Renal cortical epithelial cell (primary cell): ENCODE data around the gene ACO2. TPM values are rescaled to one million over a fixed set of nuclear protein-coding genes. Genes with fewer than 3 reads are reported as not detected.

Experiments used
- DNase-seq: peaks from one replicate; pipeline ENCODE4 v3.0.0-alpha.2; 2011; ENCODE audit warnings: low read depth
- total RNA-seq: library from RNA; depleted of rRNA; stranded (reverse); fragments of >200 nt; gene quantifications from 2 replicates; pipeline ENCODE4 v1.2.3, GENCODE V29; 2014

The ACO2 gene
- total RNA-seq, 1 donor from 2014 or later, result 141 TPM

DNA sequence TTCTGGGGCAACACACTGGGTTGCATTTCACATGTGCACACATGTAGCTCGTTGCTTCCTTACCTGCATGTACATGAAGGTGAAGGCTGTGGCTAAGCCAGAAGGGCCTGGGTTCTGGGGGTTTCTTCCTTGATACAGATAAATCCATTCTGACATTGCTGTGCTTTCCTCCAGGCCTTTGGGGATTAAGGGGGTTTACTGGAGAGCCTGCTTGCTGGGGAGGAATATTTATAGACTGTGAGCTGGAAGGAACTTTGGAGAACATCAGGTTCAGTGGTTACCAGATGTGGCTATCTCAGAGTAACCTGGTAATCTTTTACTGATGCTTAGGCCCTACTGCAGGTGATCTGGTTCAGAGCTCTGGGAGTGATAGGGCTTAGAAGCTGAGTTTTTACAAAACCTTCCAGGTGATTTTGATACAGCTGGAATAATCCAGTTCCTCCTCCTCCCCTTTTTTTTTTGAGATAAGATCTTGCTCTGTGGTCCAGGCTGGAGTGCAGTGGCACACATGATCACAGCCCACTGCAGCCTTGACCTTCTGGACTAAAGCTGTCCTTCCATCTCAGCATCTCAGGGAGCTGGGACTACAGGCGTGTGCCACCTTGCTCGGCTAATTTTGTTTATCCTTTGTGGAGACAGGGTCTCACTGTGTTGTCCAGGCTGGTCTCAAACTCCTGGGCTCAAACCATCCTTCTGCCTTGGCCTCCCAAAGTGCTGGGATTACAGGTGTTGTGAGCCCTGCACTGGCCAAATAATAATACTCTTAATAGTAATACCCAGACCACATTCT is 19.9 kb downstream of the ACO2 start:
- DNase-seq, result no peak

DNA sequence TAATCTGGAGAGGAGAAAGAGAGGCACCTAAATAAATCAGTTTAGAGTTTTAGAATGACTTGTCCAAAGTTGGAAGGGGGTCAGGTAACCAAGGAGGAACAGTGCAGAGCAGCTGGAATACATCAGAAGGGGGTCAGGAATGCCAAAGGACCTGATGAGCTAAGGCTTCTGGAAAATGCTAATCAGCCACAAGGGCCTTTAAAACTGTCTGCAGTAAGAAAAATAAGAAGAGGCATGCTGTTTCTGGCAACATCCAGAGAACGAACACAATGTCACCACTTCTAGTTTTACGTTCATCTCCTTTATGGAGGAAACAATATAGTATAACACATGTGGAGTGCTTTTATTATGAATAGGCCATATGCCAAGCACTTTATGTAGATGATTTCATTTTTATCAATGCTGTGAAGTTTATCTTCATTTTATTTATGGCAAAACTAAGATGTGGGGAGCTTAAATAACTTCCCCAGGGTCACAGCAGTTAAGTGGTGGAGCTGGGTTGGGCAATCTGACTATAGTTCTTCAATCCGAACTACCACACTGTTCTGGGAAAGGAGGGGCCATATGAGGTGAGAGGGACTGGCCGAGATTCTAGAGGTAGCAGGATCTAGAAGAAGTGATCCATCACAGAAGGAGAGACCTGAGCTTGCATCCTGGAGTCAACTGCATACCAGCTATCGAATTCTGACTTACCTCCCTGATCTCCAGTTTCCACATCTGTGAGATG is 22.6 kb downstream of the ACO2 start:
- no peak for DNase-seq

DNA sequence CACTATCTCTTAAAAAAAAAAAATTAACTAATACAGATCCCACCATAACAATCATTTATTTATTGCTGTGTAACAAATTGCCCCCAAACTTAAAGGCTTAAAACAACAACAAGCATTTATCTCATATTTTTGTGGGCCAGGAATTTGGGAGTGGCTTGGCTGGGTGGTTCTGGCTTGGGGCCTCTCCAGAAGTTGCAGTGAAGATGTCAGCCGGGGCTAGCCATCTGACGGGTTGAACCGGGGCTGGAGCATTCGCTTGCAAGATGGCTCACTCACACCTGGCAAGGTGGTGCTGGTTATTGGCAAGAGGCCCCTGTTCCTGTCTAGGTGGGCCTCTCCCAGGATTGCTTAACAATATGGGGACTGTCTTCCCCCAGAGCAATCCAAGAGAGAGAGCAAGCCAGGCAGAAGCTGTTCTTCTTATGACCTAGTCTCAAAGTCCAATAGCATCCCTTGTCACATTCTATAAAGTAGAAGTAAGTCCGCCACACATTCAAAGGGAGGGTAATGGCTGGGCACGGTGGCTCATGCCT is 29.5 kb downstream of the ACO2 start:
- DNase-seq, result no peak

DNA sequence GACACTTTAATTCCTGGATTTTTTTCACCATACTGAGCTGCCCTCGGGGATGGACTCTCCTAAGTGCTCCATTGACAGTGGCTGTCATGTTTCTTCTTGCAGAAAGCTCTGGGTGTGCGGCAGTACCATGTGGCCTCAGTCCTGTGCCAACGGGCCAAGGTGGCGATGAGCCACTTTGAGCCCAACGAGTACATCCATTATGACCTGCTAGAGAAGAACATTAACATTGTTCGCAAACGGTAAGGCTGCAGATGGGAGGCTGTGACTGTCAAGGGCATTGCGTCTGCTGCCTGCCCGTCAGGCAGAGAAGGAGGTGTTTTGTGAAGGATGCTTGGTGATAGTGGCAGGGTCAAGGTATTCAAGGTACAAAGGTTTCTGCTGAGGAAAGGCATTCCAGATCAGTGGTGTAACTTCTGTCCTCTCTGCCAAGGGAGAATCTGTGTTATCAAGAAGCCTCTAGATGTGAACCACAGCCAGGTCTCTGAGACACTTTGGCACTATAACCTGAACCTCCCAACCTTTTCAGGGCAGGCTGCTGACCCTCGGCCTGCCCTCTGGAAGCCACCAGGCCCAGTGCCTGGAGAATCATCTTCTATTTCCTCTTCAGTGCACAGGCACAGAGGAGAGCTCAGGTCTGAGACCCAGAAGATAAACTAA is 30.8 kb downstream of the ACO2 start:
- DNase-seq, result no peak

DNA sequence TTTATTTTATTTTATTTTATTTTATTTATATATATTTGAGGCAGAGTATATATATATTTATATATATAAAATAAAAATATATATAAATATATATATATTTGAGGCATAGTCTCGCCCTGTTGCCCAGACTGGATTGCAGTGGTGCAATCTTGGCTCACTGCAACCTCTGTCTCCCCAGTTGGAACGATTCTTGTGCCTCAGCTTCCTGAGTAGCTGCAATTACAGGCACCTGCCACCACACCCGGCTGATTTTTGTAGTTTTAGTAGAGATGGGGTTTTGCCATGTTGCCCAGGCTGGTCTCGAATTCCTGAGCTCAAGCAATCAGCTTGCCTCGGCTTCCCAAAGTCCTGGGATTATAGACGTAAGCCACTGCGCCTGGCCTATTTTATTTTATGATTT is 31.4 kb downstream of the ACO2 start:
- no peak for DNase-seq

DNA sequence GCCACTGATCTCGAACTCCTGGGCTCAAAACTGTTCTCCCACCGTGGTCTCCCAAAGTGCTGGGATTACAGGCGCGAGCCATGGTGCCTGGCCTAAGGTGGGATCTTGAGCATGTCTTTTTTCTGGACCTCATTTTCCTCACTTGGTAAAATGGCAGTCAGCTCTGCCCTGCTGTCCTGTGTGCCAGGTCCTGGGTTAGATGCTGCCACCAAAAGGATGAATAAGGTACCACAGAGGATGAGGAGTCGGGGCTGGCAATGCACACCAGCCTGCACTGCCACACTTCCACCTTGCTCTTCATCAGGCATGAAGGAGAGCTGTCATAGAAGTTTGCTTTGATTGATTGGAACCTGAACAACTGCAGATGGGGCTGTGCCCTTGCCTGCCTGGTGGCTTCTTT is 32.3 kb downstream of the ACO2 start:
- DNase-seq, result peak; percentile 30

DNA sequence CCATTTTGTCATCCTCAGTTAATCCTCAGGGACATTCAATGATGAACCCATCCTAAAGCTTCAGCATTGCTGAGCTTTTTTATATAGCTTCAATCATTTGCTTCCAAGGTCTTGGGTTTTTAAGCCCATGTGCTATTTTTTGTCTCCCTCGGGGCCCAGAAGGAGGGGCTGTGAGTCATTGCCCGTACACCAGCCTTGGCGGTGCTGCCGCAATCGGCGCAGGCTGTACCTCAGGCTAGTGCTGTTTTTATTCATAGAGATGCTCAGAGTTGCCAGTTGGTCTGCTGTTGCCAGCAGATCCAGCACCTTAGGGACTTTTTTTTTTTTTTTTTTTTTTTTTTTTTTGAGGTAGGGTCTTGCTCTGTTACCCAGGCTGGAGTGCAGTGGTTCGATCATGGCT is 35.5 kb downstream of the ACO2 start:
- DNase-seq, result no peak

DNA sequence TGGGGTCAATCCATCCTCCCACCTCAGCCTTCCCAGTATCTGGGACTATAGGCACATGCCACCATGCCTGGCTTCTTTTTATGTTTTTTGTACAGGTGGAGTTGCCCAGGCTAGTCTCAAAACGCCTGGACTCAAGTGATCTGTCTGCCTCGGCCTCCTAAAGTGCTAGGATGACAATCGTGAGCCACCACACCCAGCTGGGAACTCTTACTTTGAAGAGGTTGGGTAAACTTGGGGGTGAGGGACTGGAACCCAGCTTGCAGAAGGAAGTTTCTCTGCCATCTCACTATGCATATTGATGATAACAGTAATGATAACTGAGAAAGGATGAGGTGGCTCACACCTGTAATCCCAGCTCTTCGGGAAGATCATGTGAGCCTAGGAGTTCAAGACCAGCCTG is 35.9 kb downstream of the ACO2 start:
- no peak for DNase-seq

DNA sequence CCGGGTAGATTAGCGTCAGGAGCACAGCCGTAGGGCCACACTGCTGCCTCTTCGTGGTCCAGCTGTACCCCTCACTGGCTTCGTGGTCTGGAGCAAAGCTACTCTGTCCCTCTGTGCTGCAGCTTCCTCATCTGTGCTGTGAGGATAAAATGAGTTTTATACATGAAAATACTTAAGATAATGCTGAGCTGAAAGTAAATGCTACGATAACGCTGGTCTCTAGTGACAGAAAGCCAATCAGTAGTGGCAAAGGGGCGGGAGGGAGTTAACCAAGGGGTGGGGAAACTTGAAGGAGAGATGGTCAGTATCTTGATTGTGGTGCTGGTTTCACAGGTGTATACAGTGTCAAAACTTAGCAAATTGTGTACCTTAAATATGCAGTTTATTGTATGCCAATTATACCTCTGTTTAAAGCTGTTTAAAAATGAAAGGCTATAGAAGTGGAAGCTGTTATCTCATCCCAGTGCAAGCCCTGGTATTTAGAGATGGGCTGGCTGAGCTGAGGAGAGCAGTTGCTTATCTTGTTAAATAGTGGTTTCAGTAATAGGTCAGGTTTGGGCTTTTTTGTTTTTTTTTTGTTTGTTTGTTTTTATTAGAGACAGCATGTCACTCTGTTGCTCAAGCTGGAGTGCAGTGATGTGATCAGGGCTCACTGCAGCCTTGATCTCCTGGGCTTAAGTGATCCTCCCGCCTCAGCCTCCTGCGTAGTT is 36.7 kb downstream of the ACO2 start:
- no peak for DNase-seq

DNA sequence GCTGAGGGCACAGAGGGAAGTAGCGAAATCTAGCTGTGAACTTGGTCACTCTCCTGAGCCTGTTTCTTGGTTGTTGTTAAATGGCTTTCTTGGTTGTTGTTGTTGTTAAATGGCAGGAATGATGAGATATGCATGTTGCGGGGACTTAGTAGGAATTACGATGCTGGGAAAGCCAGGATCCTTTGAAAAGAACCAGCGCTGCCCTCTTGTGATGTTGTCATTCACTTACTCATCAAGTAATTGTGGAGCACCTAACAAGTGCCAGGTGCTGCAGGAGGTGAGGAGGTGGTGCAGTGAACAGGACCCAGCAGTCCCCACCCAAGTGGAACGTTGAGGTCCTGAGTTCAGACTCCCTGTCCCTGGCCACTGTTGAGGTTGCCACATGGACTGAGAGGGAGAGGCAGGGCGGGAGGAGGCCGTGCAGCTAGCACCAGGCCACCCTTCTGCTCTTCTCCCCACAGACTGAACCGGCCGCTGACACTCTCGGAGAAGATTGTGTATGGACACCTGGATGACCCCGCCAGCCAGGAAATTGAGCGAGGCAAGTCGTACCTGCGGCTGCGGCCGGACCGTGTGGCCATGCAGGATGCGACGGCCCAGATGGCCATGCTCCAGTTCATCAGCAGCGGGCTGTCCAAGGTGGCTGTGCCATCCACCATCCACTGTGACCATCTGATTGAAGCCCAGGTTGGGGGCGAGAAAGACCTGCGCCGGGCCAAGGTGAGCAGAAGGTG is 38.6 kb downstream of the ACO2 start:
- DNase-seq, result no peak

DNA sequence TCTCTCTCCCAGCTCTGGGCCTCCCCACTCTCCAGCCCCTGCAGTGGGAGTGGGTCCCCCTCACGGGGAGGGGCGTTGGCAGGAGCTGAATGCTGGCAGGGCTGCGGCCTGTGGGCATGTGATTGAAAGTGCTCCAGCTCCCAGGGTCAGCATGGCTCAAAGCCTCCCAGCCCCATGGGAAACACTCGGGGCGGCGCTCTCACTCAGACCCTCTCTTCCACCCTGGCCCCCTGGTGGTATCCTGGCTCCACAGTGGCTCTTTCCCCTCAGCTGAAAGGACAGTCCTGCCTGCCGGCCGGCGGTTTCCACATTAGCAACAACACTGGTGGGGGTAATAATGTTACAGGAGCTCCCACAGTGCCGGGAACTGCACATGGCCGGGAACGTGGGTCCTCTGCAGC is 39.9 kb downstream of the ACO2 start:
- no peak for DNase-seq

DNA sequence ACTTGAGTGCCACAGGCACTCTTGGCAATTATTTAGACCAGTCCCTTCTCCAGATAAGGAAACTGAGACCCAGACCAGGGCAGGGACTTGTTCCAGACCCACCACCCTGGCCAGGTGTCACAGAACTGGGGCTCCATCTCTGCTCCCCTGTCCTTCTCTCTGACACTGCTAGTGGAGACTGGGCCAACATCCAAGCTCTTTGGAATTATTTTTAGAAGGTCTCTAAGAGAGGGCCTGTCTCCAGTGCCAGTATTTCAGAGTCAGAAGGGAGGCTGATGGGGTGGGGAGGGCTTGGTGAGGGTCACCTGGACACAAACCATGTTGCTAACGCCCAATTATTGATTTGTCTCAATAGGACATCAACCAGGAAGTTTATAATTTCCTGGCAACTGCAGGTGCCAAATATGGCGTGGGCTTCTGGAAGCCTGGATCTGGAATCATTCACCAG is 42.6 kb downstream of the ACO2 start:
- no peak for DNase-seq

DNA sequence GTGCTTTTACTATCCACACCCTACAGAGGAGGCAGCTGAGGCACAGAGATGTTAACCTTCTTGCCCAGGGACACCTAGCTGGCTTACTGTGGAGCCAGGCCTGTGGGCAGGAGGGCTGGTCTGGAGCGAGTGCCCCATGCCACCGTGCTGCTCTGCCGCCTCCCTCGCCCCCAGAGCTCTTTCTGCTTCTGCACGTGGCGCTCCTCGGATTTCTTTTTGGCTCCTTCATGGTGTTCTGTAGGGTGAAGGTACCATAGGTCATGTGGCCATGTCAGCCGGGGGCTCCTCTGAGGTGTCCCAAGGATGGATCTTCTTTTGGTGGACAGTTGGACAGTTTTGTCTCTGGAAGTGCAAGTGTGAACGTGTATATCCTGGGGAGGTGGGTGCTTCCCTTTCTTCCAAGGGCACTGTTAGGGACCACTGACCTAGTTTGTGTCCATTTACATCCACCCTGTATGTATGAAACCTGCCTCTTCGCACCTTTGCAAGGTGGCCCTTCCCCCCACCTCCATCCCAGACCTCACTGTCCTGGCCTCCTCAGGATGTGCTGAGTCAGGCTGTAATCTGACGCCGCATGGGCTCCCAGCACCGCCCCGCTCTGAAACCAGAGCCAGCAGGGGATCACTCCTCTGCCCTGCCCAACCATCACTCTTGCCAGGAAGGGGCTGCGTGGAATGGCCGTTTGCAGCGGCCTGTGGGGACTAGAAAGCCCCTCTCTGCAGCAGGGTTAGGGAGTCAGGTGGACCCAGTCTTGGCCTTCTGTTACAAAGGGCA is 43.7 kb downstream of the ACO2 start:
- peak; percentile 58 for DNase-seq

DNA sequence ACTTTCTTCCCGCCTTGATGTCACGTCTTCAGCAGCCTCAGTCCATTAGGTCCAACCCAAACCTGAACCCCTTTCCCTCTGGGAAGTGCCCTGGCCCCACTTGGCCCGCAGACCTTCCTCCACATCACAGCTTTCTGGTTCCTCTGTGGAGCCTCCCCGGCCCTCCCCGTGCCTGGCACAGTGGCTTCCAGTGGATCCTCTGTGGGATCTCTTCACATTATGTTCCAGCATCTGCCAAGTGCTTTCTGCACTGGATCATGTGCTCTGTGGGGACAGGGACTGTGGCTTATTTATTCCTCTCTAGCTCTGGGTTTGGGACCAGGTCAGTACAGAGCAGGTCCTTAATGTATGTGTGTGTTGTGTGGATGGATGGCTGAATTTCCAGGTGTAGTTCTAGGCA is 44.5 kb downstream of the ACO2 start:
- DNase-seq, result no peak

DNA sequence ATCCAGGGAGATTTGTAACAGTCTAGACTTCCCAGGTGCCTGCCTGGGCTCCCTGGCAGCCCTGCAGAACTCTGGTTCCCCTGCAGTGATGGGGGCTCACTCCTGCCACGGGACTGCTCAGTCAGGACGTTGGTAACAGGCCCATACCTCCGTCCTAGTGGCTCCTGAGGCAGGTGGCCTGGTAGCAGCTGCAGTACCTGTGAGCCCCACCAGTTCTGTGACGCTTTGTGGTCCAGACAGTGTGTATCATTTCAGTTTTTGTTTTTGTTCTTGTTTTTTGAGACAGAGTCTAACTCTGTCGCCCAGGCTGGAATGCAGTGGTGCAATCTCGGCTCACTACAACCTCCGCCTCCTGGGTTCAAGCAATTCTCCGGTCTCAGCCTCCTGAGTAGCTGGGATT is 47.5 kb downstream of the ACO2 start:
- no peak for DNase-seq

DNA sequence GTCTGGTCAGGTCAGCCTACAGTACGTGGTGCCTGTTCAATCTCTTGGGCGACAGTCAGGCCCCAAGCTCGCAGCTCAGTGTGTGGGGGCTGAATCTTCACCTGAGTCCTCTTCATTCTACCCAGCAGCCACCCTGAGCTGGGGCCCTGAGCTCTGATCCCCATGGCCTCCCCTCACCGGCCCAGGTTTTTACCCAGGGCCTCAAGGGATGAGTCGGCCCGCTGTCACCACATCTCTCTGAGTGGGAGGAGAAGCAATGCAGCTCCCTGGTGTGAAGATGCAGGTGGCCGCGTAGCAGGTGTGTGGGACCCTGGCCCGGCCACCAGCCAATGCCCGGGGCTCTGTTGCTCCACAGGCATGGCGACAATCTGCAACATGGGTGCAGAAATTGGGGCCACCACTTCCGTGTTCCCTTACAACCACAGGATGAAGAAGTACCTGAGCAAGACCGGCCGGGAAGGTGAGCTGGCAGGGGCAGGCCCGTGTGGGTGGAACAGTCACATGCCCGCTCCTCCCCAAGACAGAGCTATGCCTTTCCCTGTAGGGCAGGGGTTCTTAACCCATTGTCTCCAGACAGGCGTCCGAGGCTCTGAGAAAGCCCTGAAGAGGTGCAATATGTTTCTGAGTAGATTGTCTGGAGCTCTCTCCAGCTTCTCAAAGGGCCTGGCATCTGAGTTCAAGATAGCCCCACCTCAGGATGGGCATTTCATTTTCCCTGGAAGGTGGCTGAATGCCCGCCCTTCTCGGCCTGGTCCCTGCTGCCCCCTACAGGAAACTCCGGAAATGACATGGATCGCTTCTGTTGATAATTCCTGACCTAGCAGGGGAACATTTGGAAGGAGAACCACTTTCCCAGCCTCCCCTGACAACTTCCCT is 48.5 kb downstream of the ACO2 start:
- DNase-seq, result peak; percentile 33

DNA sequence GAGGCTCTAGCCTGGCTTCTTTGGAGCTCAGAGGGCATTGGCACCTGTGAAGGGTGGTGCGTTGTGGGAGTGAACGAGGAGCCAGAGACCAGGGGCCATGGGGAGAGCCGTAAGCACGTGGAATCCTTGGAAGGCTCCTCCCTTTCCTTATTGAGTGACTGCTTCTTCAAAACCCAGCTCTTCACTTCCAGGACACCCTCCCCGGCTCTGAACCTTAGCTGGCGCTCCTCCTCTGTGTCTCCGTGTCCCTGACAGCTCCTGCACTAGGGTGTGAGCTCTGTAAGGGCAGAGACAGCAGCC is 49.1 kb downstream of the ACO2 start:
- DNase-seq, result no peak

DNA sequence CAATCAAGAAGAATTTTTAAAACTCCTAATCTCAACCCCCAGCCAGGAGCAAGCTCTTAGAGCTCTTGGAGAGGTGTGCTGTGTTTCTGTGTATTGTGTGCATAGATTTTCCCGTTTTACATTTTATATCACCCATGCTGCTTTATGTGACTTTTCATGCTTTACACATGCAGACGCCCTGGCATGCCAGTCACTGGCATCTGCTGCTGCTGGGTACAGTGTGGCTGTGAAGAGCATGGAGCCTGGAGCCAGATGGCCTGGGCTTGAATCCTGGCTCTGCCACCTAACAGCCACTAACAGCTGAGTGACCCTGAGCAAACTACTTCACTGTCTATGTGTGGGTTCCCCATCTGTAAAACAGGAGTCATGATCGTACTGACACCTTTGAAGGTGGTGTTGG is 52.2 kb downstream of the ACO2 start:
- no peak for DNase-seq

DNA sequence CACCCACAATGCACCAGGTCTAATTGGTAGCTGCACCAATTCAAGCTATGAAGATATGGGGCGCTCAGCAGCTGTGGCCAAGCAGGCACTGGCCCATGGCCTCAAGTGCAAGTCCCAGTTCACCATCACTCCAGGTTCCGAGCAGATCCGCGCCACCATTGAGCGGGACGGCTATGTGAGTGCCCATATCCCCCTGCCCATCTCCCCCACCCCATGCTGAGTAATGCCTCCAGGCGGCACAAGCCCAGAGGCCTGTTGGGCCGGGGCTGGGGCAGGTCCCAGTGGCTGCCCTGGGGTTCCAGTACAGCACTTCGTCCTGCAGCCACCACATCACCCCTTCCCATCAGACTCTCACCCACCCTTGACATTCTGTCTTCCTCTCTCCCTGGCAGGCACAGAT is 53.9 kb downstream of the ACO2 start:
- DNase-seq, result no peak
